ENCODE results near the gene XPNPEP1.

DNA sequence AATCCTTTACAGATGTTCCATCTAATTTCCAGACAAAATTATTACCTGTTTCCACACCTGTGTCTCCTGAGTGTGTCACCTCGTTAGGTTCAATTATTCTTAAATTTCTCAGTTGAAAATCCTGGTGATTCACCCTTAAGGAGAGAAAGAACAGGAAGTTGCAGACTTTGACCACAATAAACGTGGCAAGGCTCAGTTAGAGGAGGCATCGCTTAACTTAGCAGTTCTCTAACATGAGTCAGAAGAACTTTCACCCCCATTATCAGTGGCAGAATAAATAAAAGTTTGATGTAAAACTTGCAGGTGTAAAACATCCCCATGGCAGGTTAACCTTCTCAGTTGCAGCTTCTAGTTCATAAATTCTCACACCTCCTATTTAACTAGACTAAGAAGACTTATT, 8.3 kb downstream of the XPNPEP1 start:
- TF ChIP-seq POLR2A (IDR thresholded peaks at IDR 0.05) (no peak), CTCF (IDR thresholded peaks at IDR 0.05) (no peak), EP300 (IDR thresholded peaks at IDR 0.05) (no peak), POLR2AphosphoS5 (IDR thresholded peaks at IDR 0.05) (no peak)
